Stomach (tissue), 4 donors: ENCODE results near the gene CPN2.

ENCODE experiments used
- CTCF ChIP-seq, 7 experiments: fragments of 450-650 bp in 4 of 7; fragments of 200-600 bp in 3 of 7; sonication (generic) in 3 of 7; IDR thresholded peaks; one replicate each; pipeline ENCODE4 v1.5.1; 2016 to 2019; ENCODE audit warnings: antibody characterized with exemption in 7 of 7, control low read depth in 2 of 7, mild to moderate bottlenecking in 1 of 7
- EP300 ChIP-seq: sonication (generic); formaldehyde crosslinking; IDR thresholded peaks from one replicate; pipeline ENCODE4 v1.6.1; 2017; ENCODE audit warnings: antibody characterized with exemption
- POLR2AphosphoS5 ChIP-seq, 3 donors: sonication (generic); formaldehyde crosslinking; IDR thresholded peaks; one replicate each; pipeline ENCODE4 v1.6.1; 2016; ENCODE audit warnings: antibody characterized with exemption in 3 of 3

- no peak for TF ChIP-seq CTCF (IDR thresholded peaks at IDR 0.05)
- no peak for TF ChIP-seq POLR2AphosphoS5 (IDR thresholded peaks at IDR 0.05)
- TF ChIP-seq EP300, result no peak
Measured at GRCh38 chr3:194307849-194308248, 43.3 kb downstream of the CPN2 start.
